IMR-90 (cell line): ENCODE data around the gene ZNF311. TPM values are rescaled to one million over a fixed set of nuclear protein-coding genes. Genes with fewer than 3 reads are reported as not detected.

Experiments used
- ATAC-seq: fragments of 200-7000 bp; cut with Tn5 transposase; 2 replicates; pipeline ENCODE4 v1.9.1; 2020; ENCODE audit warnings: low read depth, mild to moderate bottlenecking, moderate library complexity
- BruUV-seq: library from RNA; stranded (reverse); fragments of 400-500 nt; replicated peaks from 2 replicates; lab custom pipeline; 2021; lab: Mats Ljungman, UMichigan
- CTCF ChIA-PET: fragments of 300-600 bp; formaldehyde crosslinking; extraction: SDS; loops from one replicate; lab custom pipeline; 2021; ENCODE audit warnings: antibody characterized with exemption; lab: Yijun Ruan, JAX
- POLR2A ChIA-PET: fragments of 300-600 bp; sonication (Branson Sonifier 250); formaldehyde crosslinking; loops from one replicate; lab custom pipeline; 2022; ENCODE audit warnings: antibody characterized with exemption; ENCODE audit not compliant: unreplicated experiment; lab: Charles Lee
- DNase-seq: peaks from one replicate; pipeline ENCODE4 v3.0.0; 2013
- H2AFZ ChIP-seq: replicated peaks from 2 replicates; pipeline ENCODE3; 2013; ENCODE audit warnings: low read length, mild to moderate bottlenecking; ENCODE audit not compliant: poor library complexity
- H2AK5ac ChIP-seq: 2 replicates; pipeline ENCODE4 v1.6.1; 2013; ENCODE audit warnings: low read depth, low read length, inconsistent platforms
- H2AK9ac ChIP-seq: replicated peaks from 2 replicates; pipeline ENCODE3; 2013; ENCODE audit warnings: mild to moderate bottlenecking, low read depth, low read length, moderate library complexity; ENCODE audit not compliant: poor library complexity
- H2BK120ac ChIP-seq: 2 replicates; pipeline ENCODE4 v1.6.1; 2013; ENCODE audit warnings: low read depth, low read length, inconsistent platforms
- H2BK15ac ChIP-seq: 3 replicates; pipeline ENCODE4 v1.6.1; 2013; ENCODE audit warnings: low read depth, low read length, inconsistent platforms
- H2BK20ac ChIP-seq: 2 replicates; pipeline ENCODE4 v1.6.1; 2013; ENCODE audit warnings: low read depth, mild to moderate bottlenecking, inconsistent platforms, low read length, moderate library complexity
- H2BK5ac ChIP-seq: 2 replicates; pipeline ENCODE4 v1.6.1; 2013; ENCODE audit warnings: mild to moderate bottlenecking, low read depth, low read length, inconsistent platforms; ENCODE audit not compliant: poor library complexity, severe bottlenecking
- H3K14ac ChIP-seq: replicated peaks from 2 replicates; pipeline ENCODE4 v1.6.1; 2013; ENCODE audit warnings: low read depth, low read length, inconsistent platforms
- H3K18ac ChIP-seq: 2 replicates; pipeline ENCODE4 v1.6.1; 2013; ENCODE audit warnings: low read depth, low read length, control low read depth
- H3K23ac ChIP-seq: 2 replicates; pipeline ENCODE4 v1.6.1; 2013; ENCODE audit warnings: low read depth, low read length, inconsistent platforms
- H3K27ac ChIP-seq: 2 replicates; pipeline ENCODE4 v1.5.1; 2013; ENCODE audit warnings: mild to moderate bottlenecking, control low read depth, low read length; ENCODE audit not compliant: insufficient read depth
- H3K27me3 ChIP-seq: 2 replicates; pipeline ENCODE4 v1.6.1; 2013; ENCODE audit warnings: low read length; ENCODE audit not compliant: control insufficient read depth, insufficient read depth
- H3K36me3 ChIP-seq: 2 replicates; pipeline ENCODE4 v1.6.1; 2013; ENCODE audit warnings: low read length, mixed read lengths; ENCODE audit not compliant: control insufficient read depth, insufficient read depth
- H3K4ac ChIP-seq: 2 replicates; pipeline ENCODE4 v1.6.1; 2013; ENCODE audit warnings: low read depth, low read length, inconsistent platforms
- H3K4me1 ChIP-seq: 2 replicates; pipeline ENCODE4 v1.6.1; 2013; ENCODE audit warnings: low read length, mixed read lengths; ENCODE audit not compliant: control insufficient read depth, insufficient read depth
- H3K4me2 ChIP-seq: 2 replicates; pipeline ENCODE4 v1.6.1; 2013; ENCODE audit warnings: low read depth, mild to moderate bottlenecking, control low read depth, low read length, moderate library complexity
- H3K4me3 ChIP-seq: 2 replicates; pipeline ENCODE4 v1.5.1; 2013; ENCODE audit warnings: low read depth, mild to moderate bottlenecking, control low read depth, low read length, moderate library complexity; ENCODE audit not compliant: insufficient read depth
- H3K56ac ChIP-seq: 2 replicates; pipeline ENCODE4 v1.6.1; 2013; ENCODE audit warnings: low read length, inconsistent platforms; ENCODE audit not compliant: insufficient read depth; ENCODE audit errors: extremely low read depth
- H3K79me1 ChIP-seq, 2 experiments: 2 replicates each; pipeline ENCODE4 v1.6.1; 2013; ENCODE audit warnings: low read length in 2 of 2, inconsistent platforms in 1 of 2, low read depth in 1 of 2
- H3K9ac ChIP-seq: 2 replicates; pipeline ENCODE4 v1.6.1; 2013; ENCODE audit warnings: low read depth, low read length, control low read depth
- H3K9me1 ChIP-seq: 2 replicates; pipeline ENCODE4 v1.6.1; 2013; ENCODE audit warnings: low read length, inconsistent platforms; ENCODE audit not compliant: insufficient read depth
- H3K9me3 ChIP-seq: 2 replicates; pipeline ENCODE4 v1.6.1; 2013; ENCODE audit warnings: low read length; ENCODE audit not compliant: control insufficient read depth, insufficient read depth
- H4K20me1 ChIP-seq: 2 replicates; pipeline ENCODE4 v1.6.1; 2013; ENCODE audit warnings: low read length, inconsistent platforms; ENCODE audit not compliant: insufficient read depth
- H4K5ac ChIP-seq: 2 replicates; pipeline ENCODE4 v1.6.1; 2013; ENCODE audit warnings: mild to moderate bottlenecking, low read depth, low read length, control low read depth
- H4K8ac ChIP-seq, 2 experiments: 2 replicates each; pipeline ENCODE4 v1.6.1; 2013; ENCODE audit warnings: low read depth in 2 of 2, low read length in 2 of 2, control low read depth in 1 of 2, inconsistent platforms in 1 of 2
- H4K91ac ChIP-seq: 2 replicates; pipeline ENCODE4 v1.6.1; 2013; ENCODE audit warnings: low read depth, low read length, inconsistent platforms; ENCODE audit not compliant: insufficient read depth
- BHLHE40 ChIP-seq: fragments of 150-350 bp; IDR thresholded peaks from 2 replicates; pipeline ENCODE4 v1.6.1; 2016; ENCODE audit warnings: mild to moderate bottlenecking, low read depth, low read length
- CEBPB ChIP-seq: IDR thresholded peaks from 2 replicates; pipeline ENCODE4 v1.6.1; 2012; ENCODE audit warnings: low read depth, low read length, improper control_type of control experiment
- CHD1 ChIP-seq: IDR thresholded peaks from 2 replicates; pipeline ENCODE4 v1.6.1; 2012; ENCODE audit warnings: low read depth, low read length, improper control_type of control experiment
- CTCF ChIP-seq: conservative IDR thresholded peaks from 2 replicates; pipeline ENCODE4 v1.5.1; 2012; ENCODE audit warnings: mild to moderate bottlenecking, low read depth, low read length, improper control_type of control experiment
- ELK1 ChIP-seq: fragments of 150-350 bp; IDR thresholded peaks from 2 replicates; pipeline ENCODE4 v1.6.1; 2016; ENCODE audit warnings: low read depth, mild to moderate bottlenecking, low read length, moderate library complexity, borderline replicate concordance
- FOS ChIP-seq: fragments of 150-350 bp; IDR thresholded peaks from 2 replicates; pipeline ENCODE4 v1.6.1; 2016; ENCODE audit warnings: low read depth, low read length
- MAFK ChIP-seq: IDR thresholded peaks from 2 replicates; pipeline ENCODE4 v1.6.1; 2012; ENCODE audit warnings: low read depth, low read length, improper control_type of control experiment
- MXI1 ChIP-seq: IDR thresholded peaks from 2 replicates; pipeline ENCODE4 v1.6.1; 2012; ENCODE audit warnings: low read depth, mild to moderate bottlenecking, low read length, moderate library complexity, borderline replicate concordance
- NFE2L2 ChIP-seq: fragments of 150-350 bp; IDR thresholded peaks from 2 replicates; pipeline ENCODE4 v1.6.1; 2016; ENCODE audit warnings: low read depth, mild to moderate bottlenecking, low read length
- POLR2A ChIP-seq: IDR thresholded peaks from 2 replicates; pipeline ENCODE4 v1.6.1; 2012; ENCODE audit warnings: mild to moderate bottlenecking, low read depth, low read length
- RFX5 ChIP-seq: IDR thresholded peaks from 2 replicates; pipeline ENCODE4 v1.8.0; 2012; ENCODE audit warnings: low read depth, mild to moderate bottlenecking, low read length, moderate library complexity
- USF2 ChIP-seq: fragments of 150-350 bp; IDR thresholded peaks from 2 replicates; pipeline ENCODE4 v1.6.1; 2017; ENCODE audit warnings: mild to moderate bottlenecking, antibody characterized with exemption, low read length, low read depth
- WGBS, 2 experiments: methylation state at CpG; one replicate each; pipeline versions ENCODE4 v1.1.5 to v1.1.7; 2013; ENCODE audit warnings: missing lambda C conversion rate in 2 of 2; ENCODE audit not compliant: insufficient read length in 1 of 2; ENCODE audit errors: extremely low coverage in 2 of 2; 5-methylcytosine and 5-hydroxymethylcytosine counted together
- dilution Hi-C: fragments of 300-500 bp; cut with HindIII; formaldehyde crosslinking; loops from one replicate; pipeline ENCODE4 v1.14.3; 2018; ENCODE audit warnings: low sequenced_read_pairs; ENCODE audit not compliant: unreplicated experiment
- in situ Hi-C: fragments of 300-500 bp; cut with MboI; formaldehyde crosslinking; loops from 3 replicates; pipeline ENCODE4 v1.14.3; 2019; ENCODE audit warnings: low sequenced_read_pairs, inconsistent platforms, mixed read lengths
- intact Hi-C: fragments of 100-400 bp; cut with micrococcal nuclease; formaldehyde crosslinking; loops from 2 replicates; pipeline ENCODE4 v1.10.0; 2022
- polyA plus RNA-seq, 3 experiments: library from polyadenylated mRNA; depleted of rRNA; stranded (reverse); fragments of >200 nt; gene quantifications; 2 replicates each; pipeline ENCODE4 v1.2.3, GENCODE V29; 2012; ENCODE audit warnings: low replicate concordance in 1 of 3
- total RNA-seq: library from RNA; depleted of rRNA; stranded (reverse); fragments of >200 nt; gene quantifications from 2 replicates; pipeline ENCODE4 v1.2.3, GENCODE V29; 2012

ZNF311 gene
- total and polyA plus RNA-seq, 2 of the 4 experiments (the other 2 are of a cell fraction), result 0.34 to 0.36 TPM

GRCh38 chr6:28995093-28995650 lies 9.9 kb downstream of the ZNF311 start:
- dilution Hi-C loops (no loop called here), intact Hi-C loops (no loop called here), in situ Hi-C loops (no loop called here)
- Histone ChIP-seq H2BK15ac (no peak overlapping the region), H4K5ac (no peak overlapping the region), H3K9me1 (no peaks in the 10 kb centered on the region), H2AFZ (no peak overlapping the region), H3K4me3 (no peak overlapping the region), H2AK9ac (no peak overlapping the region), H2AK5ac (no peak overlapping the region), H2BK120ac (no peak overlapping the region), H2BK20ac (no peak overlapping the region), H3K36me3 (no peaks in the 10 kb centered on the region), H3K23ac (no peak overlapping the region), H3K79me1 (no peaks in the 10 kb centered on the region), H3K4me2 (no peak overlapping the region), H3K9me3 (no peaks in the 10 kb centered on the region), H3K14ac (no peak overlapping the region), H3K4ac (no peak overlapping the region), H3K27me3 (no peaks in the 10 kb centered on the region), H4K20me1 (no peaks in the 10 kb centered on the region), H3K18ac (no peak overlapping the region), H4K8ac (no peak overlapping the region), H2BK5ac (no peak overlapping the region), H3K9ac (no peak overlapping the region), H4K91ac (no peak overlapping the region), H3K56ac (no peak overlapping the region), H3K4me1 (no peaks in the 10 kb centered on the region), H3K27ac (no peak overlapping the region)
- no CpG with 5 or more reads among the region's 8 CpGs for WGBS, 2 experiments
- ChIA-PET POLR2A (no interaction called here), CTCF (no interaction called here)
- ATAC-seq (no peak), DNase-seq (peak; percentile 9)
- TF ChIP-seq NFE2L2 (no peak), CTCF (no peak), RFX5 (no peak), BHLHE40 (no peak), FOS (no peak), ELK1 (no peak), USF2 (no peak), MAFK (no peak), MXI1 (no peak), CHD1 (no peak), CEBPB (no peak), POLR2A (no peak)
- no TSS peak for BruUV-seq
